ENCODE results near the gene ARMH3. TPM values are rescaled to one million over a fixed set of nuclear protein-coding genes. Genes with fewer than 3 reads are reported as not detected.

ARMH3 gene
- total and polyA plus RNA-seq, 10 of the 15 experiments (the other 5 are each of a cell fraction or from before 2014, with no cell fraction given), result 13.0 to 33.0 (median 16.4) TPM

DNA sequence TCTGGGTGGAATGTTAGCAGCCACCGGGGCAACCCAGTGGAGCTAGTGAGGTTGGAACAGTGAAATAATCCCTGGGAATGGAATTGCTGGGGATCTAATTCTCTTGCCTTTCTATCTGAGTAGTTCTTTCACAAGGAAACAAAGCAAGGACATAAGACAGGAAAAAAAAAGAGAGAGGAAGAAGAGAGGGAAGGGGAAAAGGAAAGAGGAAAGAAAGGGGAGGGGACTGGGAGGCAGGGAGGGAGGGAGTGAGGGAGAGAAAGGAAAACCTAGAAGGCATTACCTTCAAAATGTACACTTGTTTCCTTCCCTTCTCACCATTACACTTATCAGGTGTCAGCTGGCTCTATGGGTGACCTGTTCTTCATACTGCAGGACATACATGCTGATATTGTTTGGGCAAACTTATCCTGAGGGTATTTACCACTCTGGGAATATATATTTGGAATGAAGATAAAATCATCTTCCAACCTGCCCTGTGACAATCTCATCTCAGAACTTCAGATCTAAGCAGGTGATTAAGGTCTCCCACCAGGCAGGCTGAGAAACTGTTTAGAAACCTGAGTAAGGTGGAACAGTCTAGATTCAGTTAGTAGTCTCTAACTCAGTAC is 162.4 kb downstream of the ARMH3 start (continued):
- TF ChIP-seq, protein P1, sequence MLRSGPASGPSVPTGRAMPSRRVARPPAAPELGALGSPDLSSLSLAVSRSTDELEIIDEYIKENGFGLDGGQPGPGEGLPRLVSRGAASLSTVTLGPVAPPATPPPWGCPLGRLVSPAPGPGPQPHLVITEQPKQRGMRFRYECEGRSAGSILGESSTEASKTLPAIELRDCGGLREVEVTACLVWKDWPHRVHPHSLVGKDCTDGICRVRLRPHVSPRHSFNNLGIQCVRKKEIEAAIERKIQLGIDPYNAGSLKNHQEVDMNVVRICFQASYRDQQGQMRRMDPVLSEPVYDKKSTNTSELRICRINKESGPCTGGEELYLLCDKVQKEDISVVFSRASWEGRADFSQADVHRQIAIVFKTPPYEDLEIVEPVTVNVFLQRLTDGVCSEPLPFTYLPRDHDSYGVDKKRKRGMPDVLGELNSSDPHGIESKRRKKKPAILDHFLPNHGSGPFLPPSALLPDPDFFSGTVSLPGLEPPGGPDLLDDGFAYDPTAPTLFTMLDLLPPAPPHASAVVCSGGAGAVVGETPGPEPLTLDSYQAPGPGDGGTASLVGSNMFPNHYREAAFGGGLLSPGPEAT (IDR thresholded peaks at IDR 0.05; ENCODE audit: low read depth), result no peak
- no peak for TF ChIP-seq TBL1XR1 (IDR thresholded peaks at IDR 0.05; ENCODE audit: low read depth, low read length)
- no peak for TF ChIP-seq GATAD2B (conservative IDR thresholded peaks at IDR 0.05; ENCODE audit: low read depth)
- TF ChIP-seq, protein P2, sequence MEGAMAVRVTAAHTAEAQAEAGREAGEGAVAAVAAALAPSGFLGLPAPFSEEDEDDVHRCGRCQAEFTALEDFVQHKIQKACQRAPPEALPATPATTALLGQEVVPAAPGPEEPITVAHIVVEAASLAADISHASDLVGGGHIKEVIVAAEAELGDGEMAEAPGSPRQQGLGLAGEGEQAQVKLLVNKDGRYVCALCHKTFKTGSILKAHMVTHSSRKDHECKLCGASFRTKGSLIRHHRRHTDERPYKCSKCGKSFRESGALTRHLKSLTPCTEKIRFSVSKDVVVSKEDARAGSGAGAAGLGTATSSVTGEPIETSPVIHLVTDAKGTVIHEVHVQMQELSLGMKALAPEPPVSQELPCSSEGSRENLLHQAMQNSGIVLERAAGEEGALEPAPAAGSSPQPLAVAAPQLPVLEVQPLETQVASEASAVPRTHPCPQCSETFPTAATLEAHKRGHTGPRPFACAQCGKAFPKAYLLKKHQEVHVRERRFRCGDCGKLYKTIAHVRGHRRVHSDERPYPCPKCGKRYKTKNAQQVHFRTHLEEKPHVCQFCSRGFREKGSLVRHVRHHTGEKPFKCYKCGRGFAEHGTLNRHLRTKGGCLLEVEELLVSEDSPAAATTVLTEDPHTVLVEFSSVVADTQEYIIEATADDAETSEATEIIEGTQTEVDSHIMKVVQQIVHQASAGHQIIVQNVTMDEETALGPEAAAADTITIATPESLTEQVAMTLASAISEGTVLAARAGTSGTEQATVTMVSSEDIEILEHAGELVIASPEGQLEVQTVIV (IDR thresholded peaks at IDR 0.05; ENCODE audit: borderline replicate concordance, partially characterized antibody), result no peak
- TF ChIP-seq, protein P3, sequence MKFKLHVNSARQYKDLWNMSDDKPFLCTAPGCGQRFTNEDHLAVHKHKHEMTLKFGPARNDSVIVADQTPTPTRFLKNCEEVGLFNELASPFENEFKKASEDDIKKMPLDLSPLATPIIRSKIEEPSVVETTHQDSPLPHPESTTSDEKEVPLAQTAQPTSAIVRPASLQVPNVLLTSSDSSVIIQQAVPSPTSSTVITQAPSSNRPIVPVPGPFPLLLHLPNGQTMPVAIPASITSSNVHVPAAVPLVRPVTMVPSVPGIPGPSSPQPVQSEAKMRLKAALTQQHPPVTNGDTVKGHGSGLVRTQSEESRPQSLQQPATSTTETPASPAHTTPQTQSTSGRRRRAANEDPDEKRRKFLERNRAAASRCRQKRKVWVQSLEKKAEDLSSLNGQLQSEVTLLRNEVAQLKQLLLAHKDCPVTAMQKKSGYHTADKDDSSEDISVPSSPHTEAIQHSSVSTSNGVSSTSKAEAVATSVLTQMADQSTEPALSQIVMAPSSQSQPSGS (IDR thresholded peaks at IDR 0.05; ENCODE audit: low read length), result no peak
